ENCODE results near the gene ATG10.
A peak's percentile ranks its signal among the peaks of the same experiment; 100 is the strongest.

ATG10 gene

GRCh38 chr5:82169892-82170291 is 198.1 kb downstream of the ATG10 start:
- DNase-seq: no peak

DNA sequence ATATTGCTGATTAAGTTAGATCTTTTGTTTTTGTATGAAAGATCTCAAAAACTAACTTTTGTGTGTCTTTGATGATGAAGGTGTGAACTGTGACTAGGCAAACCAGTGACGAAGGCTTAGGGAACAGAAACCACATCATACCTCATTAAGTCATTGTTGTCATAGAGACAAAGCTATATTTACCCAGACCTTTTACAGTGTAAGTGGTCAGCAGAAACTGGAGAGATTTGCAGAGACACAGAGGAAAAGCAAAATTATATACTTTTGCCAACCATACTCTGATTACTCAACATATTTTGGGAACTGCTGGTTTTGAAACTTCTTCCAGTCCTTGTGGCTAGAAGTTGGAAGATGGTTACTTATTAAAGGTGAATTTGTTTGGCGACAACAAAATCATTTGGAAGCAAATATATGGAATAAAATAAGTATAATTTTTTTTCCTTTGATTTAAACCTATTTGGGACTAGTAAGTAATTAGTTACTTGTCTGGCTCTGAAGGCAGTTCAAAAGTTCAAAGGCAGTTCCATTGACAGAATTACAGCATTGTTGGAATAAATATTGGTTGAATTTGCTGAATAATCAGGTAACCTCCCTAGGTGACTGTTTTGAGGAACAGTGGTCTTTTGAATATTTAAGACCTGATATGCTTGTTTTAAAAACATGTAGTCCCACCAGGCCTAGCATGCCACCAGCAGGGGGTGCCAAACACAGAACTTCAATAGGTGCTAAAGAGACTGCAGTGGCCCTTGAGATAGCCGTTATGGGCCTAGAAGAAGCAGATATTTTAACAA is 202.5 kb downstream of the ATG10 start:
- DNase-seq: peak; percentile 12

DNA sequence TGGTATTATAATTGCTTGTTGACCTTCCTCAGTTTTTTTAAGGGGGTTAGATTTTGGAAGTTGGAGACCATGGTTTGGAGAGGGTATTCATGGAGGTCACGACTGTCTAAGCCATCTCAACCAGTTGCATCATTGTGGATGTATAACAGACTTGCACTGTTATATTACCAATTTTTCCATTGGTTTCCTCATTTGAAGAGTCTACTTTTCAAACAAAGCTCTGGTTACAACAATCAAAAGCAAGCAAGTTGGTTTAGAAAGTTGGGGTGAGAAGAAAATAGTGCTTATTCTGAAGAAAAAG is 203.0 kb downstream of the ATG10 start:
- no peak for DNase-seq

GRCh38 chr5:82176115-82176814 is 204.4 kb downstream of the ATG10 start:
- DNase-seq: no peak

- no peak for DNase-seq
Measured at GRCh38 chr5:82178378-82178777, 206.6 kb downstream of the ATG10 start.

- DNase-seq: no peak
Measured at GRCh38 chr5:82182662-82183061, 210.8 kb downstream of the ATG10 start.

DNA sequence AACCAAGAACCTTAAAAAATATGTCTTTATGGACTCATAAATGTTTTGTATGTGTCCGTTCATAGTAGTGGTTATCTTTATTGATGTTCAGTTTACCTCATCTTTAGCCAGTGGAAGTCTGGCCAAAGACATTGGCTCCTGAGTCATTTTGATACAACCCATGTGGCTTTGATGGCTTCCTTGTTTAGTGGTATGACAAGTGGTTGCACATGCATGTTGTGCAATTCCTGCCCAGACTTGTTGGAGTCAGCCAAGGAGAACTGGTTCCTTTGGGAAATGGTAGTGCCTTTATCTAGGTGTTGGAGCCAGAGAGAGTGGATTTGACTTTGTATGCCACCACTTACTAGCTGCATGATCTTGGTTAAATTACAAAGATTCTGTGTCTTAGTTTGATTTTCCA is 212.0 kb downstream of the ATG10 start:
- DNase-seq: no peak

DNA sequence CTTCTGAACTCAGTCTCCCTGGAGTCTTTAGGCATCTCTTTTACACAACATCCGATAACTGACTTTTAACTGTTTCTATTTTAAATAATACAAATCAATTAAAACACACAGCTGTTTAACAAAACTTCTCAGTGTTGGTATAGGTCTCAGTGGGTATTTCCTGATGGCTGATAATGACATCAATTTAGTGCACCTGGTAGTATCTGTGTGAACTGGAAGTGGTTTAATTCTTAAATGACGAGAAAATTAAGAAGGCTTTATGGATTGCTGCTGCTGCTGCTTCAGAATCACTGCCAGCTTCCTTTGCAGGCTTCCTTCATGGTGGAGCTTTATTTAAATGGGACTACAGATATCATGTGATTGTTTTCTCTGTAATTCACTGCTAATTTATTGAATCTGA is 214.0 kb downstream of the ATG10 start:
- DNase-seq: peak; percentile 4

DNA sequence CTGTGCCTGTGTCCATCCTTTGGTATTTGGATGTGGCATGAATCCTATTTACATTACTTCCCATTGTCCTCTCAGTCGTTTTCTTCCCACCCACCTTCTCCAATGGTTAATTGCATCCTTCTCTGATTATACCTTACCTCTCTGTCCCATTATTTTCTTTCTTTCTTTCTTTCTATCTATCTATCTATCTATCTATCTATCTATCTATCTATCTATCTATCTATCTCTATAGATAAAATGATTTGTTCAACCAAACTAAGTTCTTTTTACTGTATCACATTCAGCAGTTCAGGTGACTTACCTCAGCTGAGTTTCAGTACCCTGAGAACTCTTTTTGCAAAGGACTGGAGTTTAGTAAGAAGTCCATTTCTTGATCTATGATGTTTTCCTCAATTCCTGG is 225.7 kb downstream of the ATG10 start:
- DNase-seq: no peak

DNA sequence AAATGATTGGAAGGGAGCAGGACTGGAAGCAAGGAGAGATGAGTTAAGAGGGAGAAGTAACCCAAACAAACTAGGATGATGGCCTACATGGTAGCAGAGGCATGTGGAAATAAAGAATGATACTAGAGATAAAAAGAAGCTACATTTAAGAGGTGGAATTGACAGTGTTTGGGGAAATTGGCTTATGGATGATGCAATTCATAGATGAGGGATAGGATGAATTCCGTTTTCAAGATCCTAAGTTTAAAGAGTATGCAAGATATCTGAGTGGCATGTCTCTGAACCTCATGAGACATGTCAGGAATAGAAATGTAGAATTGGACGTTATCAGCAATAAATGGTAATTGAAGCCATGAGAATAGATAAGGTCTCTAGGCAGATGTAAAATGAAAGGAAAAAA is 232.7 kb downstream of the ATG10 start:
- no peak for DNase-seq

DNA sequence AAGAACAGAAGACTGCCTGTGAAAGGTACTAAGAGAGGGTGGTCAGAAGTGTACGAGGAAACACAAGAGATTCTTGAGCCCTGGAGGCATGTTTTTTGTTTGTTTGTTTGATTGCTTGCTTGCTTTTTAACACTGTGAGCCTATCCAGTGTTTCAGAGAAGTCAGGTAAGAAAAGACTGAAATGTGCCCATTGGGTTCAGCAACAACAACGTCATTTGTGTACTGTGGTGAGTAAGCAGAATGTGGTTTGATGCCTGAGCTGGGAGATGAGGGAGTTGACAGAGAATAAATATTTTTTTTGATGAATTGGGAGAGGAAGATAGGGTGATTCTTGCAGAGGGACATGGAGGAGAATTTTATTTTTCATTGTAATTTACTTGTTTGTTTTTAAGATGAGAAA is 233.2 kb downstream of the ATG10 start:
- no peak for DNase-seq

DNA sequence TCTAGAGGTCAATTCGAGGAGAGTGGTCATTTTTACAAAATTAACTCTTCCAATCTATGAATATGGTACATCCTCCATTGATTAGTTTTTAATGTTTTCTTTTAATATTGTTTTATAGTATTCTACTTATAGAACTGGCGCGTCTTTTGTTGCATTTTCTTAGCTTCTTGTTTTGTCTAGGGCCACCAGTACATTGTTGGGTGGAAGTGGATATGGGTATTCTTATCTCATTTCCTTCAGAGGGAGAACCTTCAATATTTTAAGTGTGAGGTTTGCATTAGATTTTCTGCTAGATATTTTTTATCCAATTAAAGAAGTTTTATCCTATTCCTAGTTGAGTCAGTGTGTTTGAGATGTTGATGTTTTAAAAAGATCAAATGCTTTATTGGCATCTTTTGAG is 236.5 kb downstream of the ATG10 start:
- DNase-seq: no peak

DNA sequence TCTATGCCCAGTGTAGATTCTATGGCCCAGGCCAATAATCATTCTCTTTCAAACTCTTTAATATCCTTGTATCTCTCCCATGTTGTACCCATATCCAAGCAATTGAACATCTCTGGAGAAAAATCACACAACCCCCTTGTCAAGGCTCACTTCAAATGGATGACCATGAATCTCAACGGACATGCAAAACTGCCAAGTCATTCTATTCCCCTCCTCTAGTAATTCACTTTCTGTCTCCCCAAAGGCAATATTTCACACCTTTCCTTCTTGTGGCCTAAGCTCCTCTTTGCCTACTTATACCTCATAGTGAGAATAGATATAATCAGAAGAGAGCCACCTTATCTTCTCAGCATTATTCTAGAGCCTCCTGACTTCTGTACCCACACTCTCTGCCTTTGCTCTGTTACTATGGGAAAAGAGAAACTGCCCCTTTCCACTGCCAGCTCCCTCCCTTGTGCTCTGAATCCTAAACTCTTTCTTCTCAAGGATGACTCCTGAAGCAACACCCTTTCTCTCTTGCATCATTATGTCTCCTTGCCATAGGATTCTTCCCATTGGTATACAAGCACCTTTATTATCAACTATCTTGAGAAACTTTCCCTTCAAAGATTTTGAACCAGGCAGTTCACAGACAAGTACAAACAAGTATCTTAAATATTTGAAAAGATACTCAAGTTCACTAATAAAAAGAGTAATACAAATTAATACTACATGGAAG is 240.2 kb downstream of the ATG10 start:
- DNase-seq: no peak

DNA sequence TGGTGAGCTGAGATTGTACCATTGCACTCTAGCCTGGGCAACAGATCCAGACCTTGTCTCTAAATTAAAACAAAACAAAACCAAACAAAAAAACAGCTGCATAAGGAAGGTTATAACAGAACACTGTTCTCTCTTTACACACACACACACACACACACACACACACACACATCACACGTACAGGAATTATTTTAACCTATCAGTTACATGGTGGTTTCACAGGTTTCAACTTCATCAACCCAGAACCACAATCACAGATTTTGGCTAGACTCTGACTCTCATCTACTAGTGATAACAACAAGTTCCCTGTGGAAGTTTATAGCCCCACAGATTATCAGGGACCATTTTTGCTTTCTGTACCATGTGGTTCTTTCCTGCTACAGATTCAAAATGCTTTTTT is 246.1 kb downstream of the ATG10 start:
- no peak for DNase-seq

DNA sequence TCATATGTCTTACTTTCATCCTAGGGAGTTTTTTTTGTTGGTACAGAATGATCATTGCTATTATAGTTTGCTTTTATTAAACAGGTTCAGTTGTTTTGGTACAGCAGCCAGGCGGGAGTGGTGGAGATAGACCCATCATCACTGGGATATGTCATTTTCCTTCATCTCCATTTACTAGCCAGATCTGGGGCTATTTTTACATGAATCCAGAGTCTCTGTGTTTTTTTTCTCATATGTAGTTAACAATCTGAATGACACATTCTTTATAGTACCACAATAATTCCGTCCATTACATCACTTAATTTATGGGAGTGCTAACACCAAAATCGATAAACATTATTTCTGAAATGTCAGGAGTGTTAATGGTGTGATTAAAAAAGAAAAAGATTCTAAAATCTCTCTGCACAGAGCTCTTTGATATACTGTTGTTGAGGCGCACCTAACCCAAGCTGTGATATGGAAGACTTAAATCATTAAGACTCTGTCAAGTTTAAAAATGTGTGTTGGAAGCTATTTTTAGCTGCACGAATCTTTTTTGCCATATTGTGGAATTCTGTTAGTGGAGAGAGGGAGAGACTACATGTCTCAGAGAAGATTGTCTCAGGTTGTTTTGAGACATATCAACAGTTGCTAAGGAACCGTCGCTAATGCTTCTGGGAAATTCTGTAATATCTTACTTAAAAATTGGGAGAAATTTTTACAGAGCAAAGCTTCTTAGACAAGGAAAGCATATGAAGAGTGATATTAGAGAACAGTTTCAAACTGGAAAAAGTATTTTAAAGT is 246.7 kb downstream of the ATG10 start:
- no peak for DNase-seq

GRCh38 chr5:82221020-82221419 is 249.2 kb downstream of the ATG10 start:
- DNase-seq: no peak

GRCh38 chr5:82222597-82223574 is 251.1 kb downstream of the ATG10 start:
- DNase-seq: no peak

- peak; percentile 63 for DNase-seq
Measured at GRCh38 chr5:82225525-82226172, 253.8 kb downstream of the ATG10 start.

DNA sequence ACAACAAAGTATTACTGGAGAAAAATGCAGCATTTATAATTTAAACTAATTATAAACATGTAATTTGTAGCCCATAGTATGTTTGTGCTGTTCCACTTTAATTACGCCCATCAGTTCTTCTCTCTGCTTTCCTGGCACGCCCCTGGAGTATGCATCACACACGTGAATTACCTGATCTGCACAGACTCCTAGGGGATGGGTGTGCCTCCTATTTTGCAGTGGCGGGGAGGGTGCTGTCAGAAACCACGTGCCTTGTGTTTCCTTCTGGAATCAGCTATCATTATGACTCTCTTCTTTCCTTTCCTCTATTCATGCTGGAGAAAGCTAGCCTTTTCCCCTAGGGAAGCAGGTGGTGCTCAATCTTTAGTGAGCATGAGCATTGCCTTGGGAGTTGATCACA is 263.1 kb downstream of the ATG10 start:
- no peak for DNase-seq

- no peak for DNase-seq
Measured at GRCh38 chr5:82244151-82244550, 272.3 kb downstream of the ATG10 start.

DNA sequence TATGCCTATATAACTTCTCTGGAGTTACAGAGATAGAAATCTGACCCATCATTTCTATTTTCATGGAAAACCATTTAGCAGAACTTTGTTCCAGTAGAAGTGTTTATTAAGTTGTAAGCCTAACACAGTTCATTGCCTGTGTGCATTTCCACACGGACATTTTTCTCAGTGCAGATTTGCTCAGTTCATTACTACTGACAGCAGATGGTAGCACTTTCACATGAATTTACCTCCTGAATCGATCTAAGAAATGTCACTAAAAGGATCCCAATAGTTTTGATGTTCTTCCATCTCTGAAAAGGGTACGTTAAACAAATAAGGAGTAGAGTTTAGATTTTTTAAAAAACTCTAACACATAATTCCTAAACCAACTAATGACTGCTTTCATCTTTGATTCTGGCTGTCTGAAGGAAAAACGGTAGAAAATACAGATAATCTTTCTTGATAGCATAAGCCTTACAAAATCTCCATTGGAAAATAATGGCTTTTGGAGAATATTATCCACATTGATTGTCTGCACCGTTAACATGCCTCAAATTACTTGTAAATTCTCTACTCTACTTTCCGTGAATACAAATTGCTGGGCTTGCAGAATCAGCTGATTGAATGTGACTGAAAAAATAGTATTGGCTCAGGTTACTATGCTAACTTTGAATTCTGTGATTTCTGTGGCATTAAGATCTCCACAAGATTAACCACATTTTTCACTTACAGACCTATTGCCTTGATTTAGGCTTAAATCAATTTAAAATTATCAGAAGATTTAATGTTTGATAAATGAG is 273.2 kb downstream of the ATG10 start:
- no peak for DNase-seq
